Stimulated activated CD4-positive, alpha-beta T cell treated with anti-CD3 and anti-CD28 coated beads, Interleukin-15, amount 100 ng/mL, for 1 hour (primary cell): ENCODE results near the gene SLBP.
"Not testable (repeated sequence)": the region's sequence is repeated elsewhere in the genome, so short reads cannot be mapped to it uniquely, and the experiment has no call there.

Experiments
- DNase-seq, 2 donors: peaks; one replicate each; pipeline ENCODE4 v3.0.0-alpha.2; 2020; ENCODE audit warnings: low read depth in 1 of 2, low spot score in 1 of 2

SLBP gene

DNA sequence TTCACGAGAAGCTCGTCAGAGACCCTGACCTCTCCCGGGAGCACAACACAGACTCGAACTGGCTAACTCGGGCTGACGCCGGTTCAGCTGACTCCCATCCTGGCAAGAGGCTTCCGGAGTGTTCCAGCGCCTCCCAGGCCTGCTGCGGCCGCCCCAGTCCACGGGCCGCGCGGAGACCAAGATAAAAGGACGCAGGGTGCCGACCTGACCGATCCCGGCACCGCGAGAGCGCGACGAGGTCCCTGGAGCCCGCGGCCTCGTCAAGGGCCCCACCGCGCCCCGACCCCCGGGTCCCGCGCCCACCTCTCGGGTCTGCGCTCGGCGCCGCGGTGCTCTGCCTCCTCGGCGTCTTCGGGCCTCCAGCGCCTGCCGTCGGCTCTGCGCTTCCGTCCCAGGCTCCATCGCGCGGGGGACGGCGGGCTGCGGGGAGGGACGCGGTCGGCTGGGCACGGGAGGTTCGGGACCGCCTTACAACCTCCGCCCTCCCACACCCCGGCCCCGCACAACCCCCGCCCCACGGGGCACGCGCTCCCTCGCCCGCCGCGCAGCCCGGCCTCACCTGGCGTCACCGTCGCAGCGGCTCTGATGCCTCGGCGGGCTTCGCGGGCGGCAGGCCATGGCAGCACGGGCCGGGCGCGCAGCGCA, 426 bp downstream of the SLBP start:
- DNase-seq, result no peak

DNA sequence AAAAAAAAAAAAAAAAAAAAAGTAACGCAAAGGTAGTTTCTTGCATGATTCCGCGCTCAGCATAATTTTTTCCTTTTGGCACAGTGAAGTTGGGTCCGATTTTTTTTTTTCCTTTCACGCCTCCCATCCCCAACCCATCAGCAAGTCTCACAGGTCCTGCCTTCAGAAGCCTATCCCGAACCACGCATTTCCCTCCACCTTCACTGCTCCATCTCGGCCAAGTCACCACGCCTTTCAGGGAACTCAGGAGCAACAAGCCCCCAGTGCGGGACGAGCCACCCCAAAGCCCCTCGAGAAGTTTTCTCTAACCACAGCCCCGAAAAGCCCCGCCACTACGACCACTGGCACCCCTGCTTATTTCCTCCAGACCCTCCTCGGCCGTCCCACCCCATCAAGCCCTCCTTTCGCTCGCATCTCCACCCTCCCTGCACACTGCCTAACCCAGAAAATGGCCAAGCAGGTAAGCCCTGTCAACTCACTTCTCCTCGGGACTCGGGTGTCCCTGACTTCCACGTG, 1.0 kb downstream of the SLBP start:
- no peak for DNase-seq

DNA sequence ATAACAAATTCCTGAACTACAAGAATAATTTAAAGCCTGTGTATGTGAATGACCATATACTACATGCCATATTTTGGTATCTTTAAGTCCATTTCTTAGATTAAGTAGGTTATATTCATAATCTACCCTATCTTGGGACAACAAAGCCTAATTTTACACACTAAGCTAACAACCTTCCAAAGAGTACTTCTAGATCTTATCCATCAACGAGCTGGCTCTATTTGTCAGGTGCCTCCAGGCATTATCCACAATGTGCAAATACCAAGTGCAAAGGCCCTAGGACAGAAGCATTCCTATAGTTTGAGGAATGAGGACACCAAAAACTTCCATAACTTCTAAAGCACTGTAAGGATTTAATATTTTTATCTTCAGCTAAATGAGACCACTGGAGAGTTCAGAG, 3.5 kb downstream of the SLBP start:
- DNase-seq, result no peak

GRCh38 chr4:1706358-1706757, 5.8 kb downstream of the SLBP start:
- DNase-seq, result no peak

GRCh38 chr4:1705732-1706131, 6.4 kb downstream of the SLBP start:
- no peak for DNase-seq

- no peak for DNase-seq
These were observed 8.3 kb downstream of the SLBP start for GRCh38 chr4:1703867-1704266.

DNA sequence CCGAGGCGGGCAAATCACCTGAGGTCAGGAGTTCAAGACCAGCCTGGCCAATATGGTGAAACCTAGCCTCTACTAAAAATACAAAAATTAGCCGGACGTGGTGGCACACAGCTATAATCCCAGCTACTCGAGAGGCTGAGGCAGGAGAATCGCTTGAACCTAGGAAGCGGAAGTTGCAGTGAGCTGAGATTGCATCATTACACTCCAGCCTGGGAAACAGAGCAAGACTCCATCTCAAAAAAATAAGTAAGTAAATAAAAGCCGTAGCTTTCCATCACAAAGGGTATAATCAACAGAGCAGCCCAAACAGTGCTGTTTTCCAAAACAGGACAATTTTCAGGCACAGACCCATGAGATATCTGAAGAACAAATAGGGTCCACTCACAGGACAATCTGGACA, 10.4 kb downstream of the SLBP start:
- not testable (repeated sequence) for DNase-seq

GRCh38 chr4:1695913-1696312, 16.2 kb downstream of the SLBP start:
- DNase-seq, result no peak

DNA sequence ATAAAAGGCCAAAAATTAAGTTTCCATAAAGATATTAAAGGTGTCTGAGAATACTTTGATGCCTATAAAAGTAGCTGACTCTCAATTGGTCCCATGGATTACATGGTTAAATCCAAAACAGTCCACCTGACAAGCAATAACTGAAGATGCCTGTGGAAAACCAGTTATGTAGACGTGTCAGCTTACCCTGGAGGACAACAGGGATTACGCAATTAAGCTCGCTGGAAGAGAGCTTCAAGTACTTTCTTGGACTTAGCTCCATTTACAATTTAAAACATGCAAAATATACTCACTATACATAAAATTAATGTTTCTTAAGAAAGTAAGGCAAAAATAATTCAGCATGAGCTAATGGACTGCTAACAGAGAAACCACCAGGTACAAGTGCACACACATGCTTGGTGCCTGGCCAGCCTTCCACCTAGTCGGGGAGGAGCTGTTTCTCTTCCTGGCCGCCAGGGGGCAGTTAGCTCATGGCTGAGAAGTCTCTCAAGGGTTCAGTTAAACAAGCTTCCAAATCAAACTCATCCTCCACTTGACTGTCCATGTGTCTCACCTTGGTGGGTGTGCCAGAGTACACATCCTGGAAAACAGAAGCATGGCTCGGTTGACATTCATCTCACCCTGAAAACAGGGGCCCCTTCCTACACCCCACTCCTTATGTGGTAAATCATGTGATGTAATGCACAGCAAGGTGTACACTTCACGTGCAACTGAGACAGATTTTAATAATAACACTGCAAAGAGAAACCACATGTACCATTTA, 18.8 kb downstream of the SLBP start:
- DNase-seq, result peak; percentile 54 to 61

DNA sequence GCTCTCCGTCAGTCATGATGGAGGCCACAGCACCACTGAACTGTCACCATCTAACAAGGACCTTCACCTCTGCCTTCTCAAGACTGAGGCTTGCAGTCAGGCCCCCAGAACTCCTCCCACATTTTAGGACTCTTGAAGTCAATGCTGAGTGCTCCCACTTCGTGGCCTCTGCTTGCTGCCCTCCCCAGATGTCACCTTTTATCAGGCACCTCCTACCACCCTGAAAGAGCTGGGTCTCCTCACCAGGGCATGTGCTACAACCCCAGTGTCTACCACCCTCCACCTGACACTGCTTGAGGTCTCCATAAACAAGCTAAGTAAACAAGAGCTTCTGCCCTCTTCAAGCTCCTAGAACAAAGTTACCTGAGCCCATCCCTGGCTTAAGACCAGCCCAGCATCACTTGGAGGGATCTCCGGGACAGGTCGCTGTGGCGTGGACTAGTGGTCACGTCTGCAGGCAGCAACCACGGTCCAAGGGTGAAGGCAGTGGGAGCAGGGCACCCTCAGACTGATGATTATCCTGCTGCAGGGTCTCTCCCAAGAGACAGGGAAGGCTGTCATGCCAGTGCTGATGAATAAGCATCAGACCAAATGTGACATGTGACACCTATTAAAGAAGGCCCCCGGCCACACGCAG, 20.3 kb downstream of the SLBP start:
- no peak for DNase-seq

DNA sequence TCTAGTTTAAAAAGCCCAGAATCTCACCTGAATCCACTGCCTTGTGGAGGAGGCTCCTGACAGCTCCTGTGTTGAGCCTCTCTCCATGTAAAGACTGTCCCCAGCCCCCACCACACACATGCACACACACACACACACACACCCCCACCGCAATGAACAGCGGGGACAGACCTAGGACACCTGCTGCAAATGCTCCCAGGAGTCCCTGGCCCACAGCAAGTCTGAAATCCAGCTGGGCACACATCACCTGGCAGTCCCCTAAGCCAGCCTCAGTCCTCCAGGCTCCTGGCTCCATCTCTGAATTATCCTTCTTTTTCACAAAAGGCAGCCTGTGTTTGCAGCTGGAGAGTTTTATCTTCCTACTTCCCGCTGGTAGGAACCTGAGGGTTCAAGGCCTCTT, 21.4 kb downstream of the SLBP start:
- no peak for DNase-seq

GRCh38 chr4:1686440-1687036, 25.6 kb downstream of the SLBP start:
- no peak for DNase-seq

- no peak for DNase-seq
These were observed 26.6 kb downstream of the SLBP start for GRCh38 chr4:1685235-1686150.

DNA sequence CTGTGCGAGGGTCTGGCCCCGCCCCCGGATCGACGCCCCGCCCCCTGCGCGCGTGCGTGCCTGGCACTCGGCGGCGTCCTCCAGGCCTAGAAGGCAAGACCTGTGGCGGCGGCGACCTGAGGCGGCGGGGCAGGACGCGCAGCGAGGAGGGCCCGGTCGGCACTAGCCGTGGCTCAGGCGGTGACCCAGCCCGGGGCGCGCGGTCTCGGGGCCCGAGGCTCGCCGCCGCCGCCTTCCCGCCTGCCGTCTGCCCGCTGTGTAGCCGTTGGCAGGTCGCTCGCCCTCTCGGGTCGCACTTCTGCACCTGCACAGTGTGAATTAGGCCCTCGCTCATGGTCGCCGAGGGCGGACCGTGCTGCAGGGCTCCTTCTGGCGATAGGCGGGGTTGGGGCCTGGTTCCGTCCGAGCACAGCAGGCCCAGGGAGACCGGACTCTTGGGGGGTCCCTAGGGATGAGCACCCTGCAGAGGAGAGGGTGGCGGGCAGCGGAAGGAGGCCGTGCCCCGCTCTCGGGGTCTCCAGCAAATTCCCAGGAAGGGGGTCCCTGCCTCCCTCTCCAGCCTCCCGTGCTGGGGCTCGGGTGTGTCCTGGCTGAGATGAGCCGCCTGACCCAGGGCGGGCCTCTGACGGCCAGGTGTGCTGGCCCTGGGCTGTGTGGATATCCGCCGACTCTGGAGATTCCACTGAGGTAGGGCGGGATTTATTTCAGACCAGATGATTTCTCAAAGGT, 27.4 kb downstream of the SLBP start:
- DNase-seq, result peak in 1 of 2 donors; percentile 96

GRCh38 chr4:1683736-1684505, 28.2 kb downstream of the SLBP start, which contains the start of gene FAM53A:
Gene FAM53A, minus strand, starts transcription at chr4:1684313. Its CDS starts 15,572 bp downstream, at chr4:1668741.
- peak; percentile 18 to 89 for DNase-seq

GRCh38 chr4:1683261-1683735, 28.8 kb downstream of the SLBP start:
- DNase-seq, result no peak

DNA sequence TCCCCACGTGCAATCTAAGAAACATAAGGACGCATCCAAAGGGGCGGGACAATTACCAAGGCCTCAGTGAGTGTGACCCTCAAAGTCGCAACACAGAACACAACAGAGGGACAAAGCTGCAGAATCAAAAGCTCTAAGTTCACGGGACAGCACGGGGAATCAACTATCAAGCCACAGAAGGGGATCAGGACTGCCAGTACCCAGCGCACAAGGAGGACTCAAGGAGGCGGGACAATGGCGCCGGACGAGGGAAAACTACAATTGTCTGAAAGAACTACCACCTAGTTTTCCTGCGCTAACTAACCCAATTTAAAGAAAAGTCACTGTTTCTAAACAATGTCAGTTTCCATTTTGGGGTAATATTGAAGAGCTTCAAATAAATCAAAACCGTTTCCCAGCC, 29.3 kb downstream of the SLBP start:
- DNase-seq, result no peak

DNA sequence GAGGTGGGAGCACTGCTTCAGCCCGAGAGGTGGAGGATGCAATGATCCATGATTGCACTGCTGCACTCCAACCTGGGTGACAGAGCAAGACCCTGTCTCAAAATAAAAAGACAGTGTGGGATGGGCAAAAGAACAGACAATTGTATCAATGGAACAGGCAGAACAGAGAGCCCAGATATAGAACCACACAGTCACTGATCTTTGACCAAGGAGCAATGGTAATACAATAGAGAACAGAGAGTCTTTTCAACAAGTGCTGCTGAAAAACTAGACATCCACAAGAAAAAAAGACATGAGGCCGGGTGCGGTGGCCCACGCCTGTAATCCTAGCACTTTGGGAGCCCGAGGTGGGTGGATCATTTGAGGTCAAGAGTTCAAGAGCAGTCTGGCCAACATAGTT, 33.9 kb downstream of the SLBP start:
- no peak for DNase-seq
